ENCODE measurements around the gene CCDC197. TPM values are rescaled to one million over a fixed set of nuclear protein-coding genes. Genes with fewer than 3 reads are reported as not detected.

The CCDC197 gene
- total and polyA plus RNA-seq, 2 of the 4 experiments (the other 2 are of a cell fraction) = not detected

GRCh38 chr14:94008234-94008633 lies 11.1 kb downstream of the CCDC197 start:
- ChIA-PET CTCF (no interaction called here), POLR2A (ENCODE audit: unreplicated experiment) (no interaction called here)
- Histone ChIP-seq H3K4ac (ENCODE audit: low read depth, low read length) (no peak overlapping the region), H2BK15ac (ENCODE audit: low read depth, low read length) (no peak overlapping the region), H3K27ac (ENCODE audit: insufficient read depth, low read length) (no peak overlapping the region), H3K4me2 (ENCODE audit: low read depth, low read length) (no peak overlapping the region), H2AK5ac (ENCODE audit: low read depth, low read length) (no peak overlapping the region), H3K14ac (replicated peaks; ENCODE audit: low read depth, low read length) (no peak overlapping the region), H2BK5ac (ENCODE audit: low read depth, low read length, poor library complexity, severe bottlenecking) (no peak overlapping the region), H2BK20ac (ENCODE audit: low read depth, low read length) (no peak overlapping the region), H4K5ac (ENCODE audit: low read depth, low read length) (no peak overlapping the region), H3K9ac (ENCODE audit: low read depth, low read length) (no peak overlapping the region), H3K9me1 (ENCODE audit: insufficient read depth, low read length) (no peaks in the 10 kb centered on the region), H3K4me1 (ENCODE audit: control insufficient read depth, insufficient read depth, low read length) (no peaks in the 10 kb centered on the region), H3K9me3 (ENCODE audit: control insufficient read depth, insufficient read depth, low read length) (no peaks in the 10 kb centered on the region), H3K79me1 (ENCODE audit: low read depth in 1 of 2, low read length in 2 of 2) (no peaks in the 10 kb centered on the region), H3K23ac (ENCODE audit: low read depth, low read length) (no peak overlapping the region), H2AFZ (replicated peaks; ENCODE audit: low read length, poor library complexity) (no peak overlapping the region), H3K36me3 (ENCODE audit: control insufficient read depth, insufficient read depth, low read length) (no peaks in the 10 kb centered on the region), H4K8ac (ENCODE audit: low read depth in 2 of 2, low read length in 2 of 2) (no peak overlapping the region), H2BK120ac (ENCODE audit: low read depth, low read length) (no peak overlapping the region), H2AK9ac (replicated peaks; ENCODE audit: low read depth, low read length, poor library complexity) (no peak overlapping the region), H3K18ac (ENCODE audit: low read depth, low read length) (no peak overlapping the region), H3K56ac (ENCODE audit: extremely low read depth, insufficient read depth, low read length) (no peak overlapping the region), H3K4me3 (ENCODE audit: insufficient read depth, low read depth, low read length) (no peak overlapping the region), H4K91ac (ENCODE audit: insufficient read depth, low read depth, low read length) (no peak overlapping the region), H4K20me1 (ENCODE audit: insufficient read depth, low read length) (no peaks in the 10 kb centered on the region), H3K27me3 (ENCODE audit: control insufficient read depth, insufficient read depth, low read length) (peaks cover 42% of the 10 kb centered on the region; the same call in 1 of the 2 replicates)
- no TSS peak for BruUV-seq (replicated peaks)
- dilution Hi-C loops (cut with HindIII; ENCODE audit: low sequenced_read_pairs, unreplicated experiment) = no loop called here
- DNase-seq = no peak
- no CpG with 5 or more reads among the region's 3 CpGs for WGBS, 2 experiments (ENCODE audit: extremely low coverage in 2 of 2, insufficient read length in 1 of 2)
- in situ Hi-C loops (cut with MboI; ENCODE audit: low sequenced_read_pairs) = no loop called here
- TF ChIP-seq RAD21 (IDR thresholded peaks at IDR 0.05; ENCODE audit: low read length) (no peak), BHLHE40 (IDR thresholded peaks at IDR 0.05; ENCODE audit: low read depth, low read length) (no peak), MAZ (IDR thresholded peaks at IDR 0.05; ENCODE audit: borderline replicate concordance, low read depth, low read length) (no peak), RCOR1 (IDR thresholded peaks at IDR 0.05; ENCODE audit: insufficient replicate concordance, low read length) (no peak), SMC3 (IDR thresholded peaks at IDR 0.05; ENCODE audit: low read depth, low read length) (no peak), NFE2L2 (IDR thresholded peaks at IDR 0.05; ENCODE audit: low read depth, low read length) (no peak), CTCF (conservative IDR thresholded peaks at IDR 0.05; ENCODE audit: low read depth, low read length) (no peak), FOS (IDR thresholded peaks at IDR 0.05; ENCODE audit: low read depth, low read length) (no peak), MXI1 (IDR thresholded peaks at IDR 0.05; ENCODE audit: borderline replicate concordance, low read depth, low read length) (no peak)
- TF ChIP-seq, protein P1, sequence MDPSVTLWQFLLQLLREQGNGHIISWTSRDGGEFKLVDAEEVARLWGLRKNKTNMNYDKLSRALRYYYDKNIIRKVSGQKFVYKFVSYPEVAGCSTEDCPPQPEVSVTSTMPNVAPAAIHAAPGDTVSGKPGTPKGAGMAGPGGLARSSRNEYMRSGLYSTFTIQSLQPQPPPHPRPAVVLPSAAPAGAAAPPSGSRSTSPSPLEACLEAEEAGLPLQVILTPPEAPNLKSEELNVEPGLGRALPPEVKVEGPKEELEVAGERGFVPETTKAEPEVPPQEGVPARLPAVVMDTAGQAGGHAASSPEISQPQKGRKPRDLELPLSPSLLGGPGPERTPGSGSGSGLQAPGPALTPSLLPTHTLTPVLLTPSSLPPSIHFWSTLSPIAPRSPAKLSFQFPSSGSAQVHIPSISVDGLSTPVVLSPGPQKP (IDR thresholded peaks at IDR 0.05; ENCODE audit: borderline replicate concordance, low read depth, low read length) = no peak
- intact Hi-C loops (cut with micrococcal nuclease) = no loop called here
- no peak for ATAC-seq (ENCODE audit: low read depth)

All from IMR-90 (cell line).